ENCODE data around the gene KCNIP1.

The KCNIP1 gene

GRCh38 chr5:170773024-170773985, 269.5 kb downstream of the KCNIP1 start:
- no peak for DNase-seq

GRCh38 chr5:170774831-170775230, 271.0 kb downstream of the KCNIP1 start:
- no peak for DNase-seq
- in situ Hi-C loops (cut with MboI; ENCODE audit: low pct_unique_long_range_greater_than_20kb, low sequenced_read_pairs) = no loop called here

More at GRCh38 chr5:170773024-170773985, 269.5 kb downstream of the KCNIP1 start:
- in situ Hi-C loops (cut with MboI; ENCODE audit: low pct_unique_long_range_greater_than_20kb, low sequenced_read_pairs) = no loop called here

GRCh38 chr5:170781946-170782345, 278.1 kb downstream of the KCNIP1 start:
- in situ Hi-C loops (cut with MboI; ENCODE audit: low pct_unique_long_range_greater_than_20kb, low sequenced_read_pairs) = no loop called here
- DNase-seq = no peak

- in situ Hi-C loops (cut with MboI; ENCODE audit: low pct_unique_long_range_greater_than_20kb, low sequenced_read_pairs) = no loop called here
- no peak for DNase-seq
Measured at GRCh38 chr5:170782438-170782837, 278.6 kb downstream of the KCNIP1 start.

GRCh38 chr5:170783498-170784247, 279.9 kb downstream of the KCNIP1 start, which contains the start of gene GABRP:
Gene GABRP, plus strand, starts transcription at chr5:170783725. Its CDS starts 4,891 bp downstream, at chr5:170788616.
- in situ Hi-C loops (cut with MboI; ENCODE audit: low pct_unique_long_range_greater_than_20kb, low sequenced_read_pairs) = no loop called here

GRCh38 chr5:170785416-170785815, 281.6 kb downstream of the KCNIP1 start:
- no peak for DNase-seq
- in situ Hi-C loops (cut with MboI; ENCODE audit: low pct_unique_long_range_greater_than_20kb, low sequenced_read_pairs) = no loop called here

More at GRCh38 chr5:170783498-170784247, 279.9 kb downstream of the KCNIP1 start, which contains the start of gene GABRP:
- DNase-seq = no peak
